Astrocyte of the spinal cord (primary cell): Measurements from ENCODE around the gene PIEZO2.

Source experiments
- DNase-seq: peaks from one replicate; pipeline ENCODE4 v3.0.0; 2011; ENCODE audit warnings: low read depth, low spot score
- H3K4me3 ChIP-seq: 2 replicates; pipeline ENCODE4 v1.5.1; 2011; ENCODE audit warnings: low read depth, mild to moderate bottlenecking, low read length, moderate library complexity
- CTCF ChIP-seq: IDR thresholded peaks from 2 replicates; pipeline ENCODE4 v1.5.1; 2012; ENCODE audit warnings: low read depth, mild to moderate bottlenecking, low read length, inconsistent platforms
- in situ Hi-C: cut with HindIII; loops from 2 replicates; pipeline ENCODE4 v1.10.0; 2017; ENCODE audit warnings: low sequenced_read_pairs

PIEZO2 gene

GRCh38 chr18:11106894-11107293 lies 42.5 kb downstream of the PIEZO2 start:
- no peak overlapping the region for H3K4me3 ChIP-seq
- TF ChIP-seq CTCF: no peak
- in situ Hi-C loops: no loop called here
- no peak for DNase-seq

DNA sequence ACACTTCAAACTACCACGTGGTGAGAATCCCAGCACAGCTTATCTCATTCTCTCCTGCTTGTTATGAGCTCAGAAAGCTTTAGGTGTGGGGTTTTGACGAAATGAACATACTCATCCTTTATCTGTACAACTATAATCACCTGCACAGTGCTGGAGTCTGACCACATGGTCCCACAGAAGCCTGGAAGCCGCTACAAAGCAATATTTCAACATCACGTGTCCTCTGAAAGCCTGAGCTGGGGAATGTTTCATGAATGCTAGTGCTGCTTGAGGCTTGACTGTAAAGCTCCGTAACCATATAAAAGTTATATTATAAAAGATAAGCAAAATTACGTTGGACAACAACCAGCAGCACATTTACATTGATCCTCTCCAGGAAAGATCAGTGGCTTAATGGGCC lies 43.9 kb downstream of the PIEZO2 start:
- in situ Hi-C loops: no loop called here
- no peak for TF ChIP-seq CTCF
- no peak overlapping the region for H3K4me3 ChIP-seq
- DNase-seq: no peak

GRCh38 chr18:11104307-11104706 lies 45.1 kb downstream of the PIEZO2 start:
- H3K4me3 ChIP-seq: no peak overlapping the region
- no peak for DNase-seq
- no peak for TF ChIP-seq CTCF
- in situ Hi-C loops: no loop called here

GRCh38 chr18:11096839-11097750 lies 52.3 kb downstream of the PIEZO2 start:
- DNase-seq: no peak
- no peak for TF ChIP-seq CTCF
- in situ Hi-C loops: no loop called here
- no peak overlapping the region for H3K4me3 ChIP-seq

GRCh38 chr18:11096411-11096810 lies 53.0 kb downstream of the PIEZO2 start:
- in situ Hi-C loops: no loop called here
- DNase-seq: no peak
- H3K4me3 ChIP-seq: no peak overlapping the region
- no peak for TF ChIP-seq CTCF

GRCh38 chr18:11095674-11096293 lies 53.6 kb downstream of the PIEZO2 start:
- in situ Hi-C loops: no loop called here
- DNase-seq: no peak

More at GRCh38 chr18:11095674-11096293, 53.6 kb downstream of the PIEZO2 start:
- H3K4me3 ChIP-seq: no peak overlapping the region
- TF ChIP-seq CTCF: no peak
